Erythroblast (primary cell): ENCODE data around the gene P3H2.

Source experiments
- GATA1 ChIP-seq: IDR thresholded peaks from 2 replicates; pipeline ENCODE4 v1.6.1; 2011; ENCODE audit warnings: low read depth, mild to moderate bottlenecking, control low read depth, low read length, moderate library complexity
- POLR2A ChIP-seq: IDR thresholded peaks from 2 replicates; pipeline ENCODE4 v1.6.1; 2011; ENCODE audit warnings: mild to moderate bottlenecking, low read length

- TF ChIP-seq POLR2A (no peak), GATA1 (no peak)
These were observed 111.1 kb downstream of the P3H2 start for GRCh38 chr3:190009614-190010013.
